Keratinocyte (primary cell): ENCODE measurements around the gene MS4A8. TPM values are rescaled to one million over a fixed set of nuclear protein-coding genes. Genes with fewer than 3 reads are reported as not detected.
"Not testable (repeated sequence)": the region's sequence is repeated elsewhere in the genome, so short reads cannot be mapped to it uniquely, and the experiment has no call there.

Experiments used
- DNase-seq: peaks from one replicate; pipeline ENCODE4 v3.0.0-alpha.2; 2011; ENCODE audit warnings: low read depth, missing footprints, low spot score
- FAIRE-seq: peaks from 2 replicates; lab custom pipeline; 2011; peaks lifted over from hg19 to GRCh38; lab: Jason Lieb, UNC
- H2AFZ ChIP-seq: 2 replicates; pipeline ENCODE4 v1.6.0; 2012; ENCODE audit warnings: low read length, control low read depth, inconsistent platforms; ENCODE audit not compliant: control insufficient read depth
- H3K27ac ChIP-seq: 2 replicates; pipeline ENCODE4 v1.5.1; 2011; ENCODE audit warnings: low read length; ENCODE audit not compliant: control insufficient read depth, insufficient read depth
- H3K27me3 ChIP-seq: 3 replicates; pipeline ENCODE4 v1.6.0; 2011; ENCODE audit warnings: low read length; ENCODE audit not compliant: control insufficient read depth, insufficient read depth; ENCODE audit errors: extremely low read depth
- H3K36me3 ChIP-seq, 2 experiments: 2 replicates in 1 of 2; 3 replicates in 1 of 2; pipeline ENCODE4 v1.5.1; 2011; ENCODE audit warnings: low read length in 2 of 2, mild to moderate bottlenecking in 1 of 2; ENCODE audit not compliant: control insufficient read depth in 2 of 2, insufficient read depth in 2 of 2; ENCODE audit errors: extremely low read depth in 1 of 2
- H3K4me1 ChIP-seq: 3 replicates; pipeline ENCODE4 v1.5.1; 2011; ENCODE audit warnings: low read length; ENCODE audit not compliant: control insufficient read depth, insufficient read depth; ENCODE audit errors: extremely low read depth
- H3K4me2 ChIP-seq: 3 replicates; pipeline ENCODE4 v1.6.0; 2011; ENCODE audit warnings: low read depth, low read length; ENCODE audit not compliant: control insufficient read depth, insufficient read depth; ENCODE audit errors: extremely low read depth
- H3K4me3 ChIP-seq, 3 experiments: fragments of 200-600 bp in 1 of 3; sonication (generic) in 1 of 3; 2 replicates in 2 of 3; 3 replicates in 1 of 3; pipeline ENCODE4 v1.5.1; 2011 to 2016; ENCODE audit warnings: low read length in 3 of 3, mild to moderate bottlenecking in 3 of 3, control low read depth in 2 of 3, inconsistent platforms in 1 of 3, low read depth in 1 of 3, mixed read lengths in 1 of 3, mixed run types in 1 of 3, moderate library complexity in 1 of 3; ENCODE audit not compliant: control insufficient read depth in 2 of 3, insufficient read depth in 2 of 3; ENCODE audit errors: extremely low read depth in 1 of 3
- H3K79me2 ChIP-seq: 2 replicates; pipeline ENCODE4 v1.6.0; 2012; ENCODE audit warnings: low read length; ENCODE audit not compliant: control insufficient read depth, insufficient read depth
- H3K9ac ChIP-seq: 3 replicates; pipeline ENCODE4 v1.6.0; 2011; ENCODE audit warnings: low read length; ENCODE audit not compliant: control insufficient read depth, insufficient read depth; ENCODE audit errors: extremely low read depth
- H3K9me1 ChIP-seq: 3 replicates; pipeline ENCODE4 v1.6.0; 2011; ENCODE audit warnings: low read length; ENCODE audit not compliant: control insufficient read depth, insufficient read depth; ENCODE audit errors: extremely low read depth
- H3K9me3 ChIP-seq: 2 replicates; pipeline ENCODE4 v1.5.1; 2012; ENCODE audit warnings: low read depth, low read length; ENCODE audit not compliant: control insufficient read depth
- H4K20me1 ChIP-seq: 3 replicates; pipeline ENCODE4 v1.6.0; 2011; ENCODE audit warnings: low read length; ENCODE audit not compliant: control insufficient read depth, insufficient read depth; ENCODE audit errors: extremely low read depth
- EZH2 ChIP-seq: IDR thresholded peaks from one replicate; pipeline ENCODE4 v1.6.1; 2012; ENCODE audit warnings: inconsistent platforms, mild to moderate bottlenecking, low read length, moderate library complexity
- dilution Hi-C: fragments of 300-500 bp; cut with MboI; formaldehyde crosslinking; loops from one replicate; pipeline ENCODE4 v1.7.0; 2020; ENCODE audit warnings: low sequenced_read_pairs; ENCODE audit not compliant: extremely low pct_ligation_motif_present
- polyA plus RNA-seq, 5 experiments: library from polyadenylated mRNA; depleted of rRNA in 3 of 5; stranded (reverse) in 3 of 5; stranded (forward) in 1 of 5; unstranded in 1 of 5; fragments of >200 nt; gene quantifications; 1 replicate in 1 of 5; 2 replicates in 3 of 5; 3 replicates in 1 of 5; pipeline versions ENCODE4 v1.2.1 to v1.2.3, GENCODE V29; 2011 to 2012; ENCODE audit warnings: missing spikeins in 2 of 5, low read depth in 1 of 5, low replicate concordance in 1 of 5
- TF ChIP-seq, protein P1 (sequence below), 3 experiments: IDR thresholded peaks in 1 of 3; conservative IDR thresholded peaks in 1 of 3; optimal IDR thresholded peaks in 1 of 3; 2 replicates in 2 of 3; 3 replicates in 1 of 3; pipeline versions ENCODE3 to v1.5.1; 2011; ENCODE audit warnings: low read length in 3 of 3, mild to moderate bottlenecking in 3 of 3, moderate library complexity in 2 of 3, control low read depth in 1 of 3, inconsistent platforms in 1 of 3; ENCODE audit not compliant: insufficient read depth in 2 of 3; ENCODE audit errors: extremely low read depth in 1 of 3

MS4A8 gene
- polyA plus RNA-seq, 1 donor (not counting 4 experiments of a cell fraction or from before 2014, with no cell fraction given): not detected

DNA sequence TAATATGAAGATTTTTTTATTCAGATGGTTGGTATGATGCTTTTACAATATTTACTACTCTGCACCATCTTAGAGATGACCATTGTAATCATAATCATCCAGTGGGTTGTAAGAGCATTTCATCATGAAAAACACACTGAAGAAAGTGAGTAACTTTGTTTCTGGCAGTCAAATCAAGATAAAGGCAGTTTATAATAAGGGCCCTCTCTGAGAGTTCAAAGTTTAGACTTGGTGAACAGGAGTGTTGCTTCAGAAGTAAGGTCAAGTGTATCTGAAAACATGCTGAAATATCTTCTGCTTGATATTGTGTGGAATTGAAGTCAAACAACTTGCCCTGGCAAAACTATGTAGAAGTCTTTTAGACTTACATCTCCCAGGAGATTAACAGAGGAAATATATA lies 19.5 kb upstream of the MS4A8 start:
- no peak for DNase-seq
- TF ChIP-seq, protein P1, sequence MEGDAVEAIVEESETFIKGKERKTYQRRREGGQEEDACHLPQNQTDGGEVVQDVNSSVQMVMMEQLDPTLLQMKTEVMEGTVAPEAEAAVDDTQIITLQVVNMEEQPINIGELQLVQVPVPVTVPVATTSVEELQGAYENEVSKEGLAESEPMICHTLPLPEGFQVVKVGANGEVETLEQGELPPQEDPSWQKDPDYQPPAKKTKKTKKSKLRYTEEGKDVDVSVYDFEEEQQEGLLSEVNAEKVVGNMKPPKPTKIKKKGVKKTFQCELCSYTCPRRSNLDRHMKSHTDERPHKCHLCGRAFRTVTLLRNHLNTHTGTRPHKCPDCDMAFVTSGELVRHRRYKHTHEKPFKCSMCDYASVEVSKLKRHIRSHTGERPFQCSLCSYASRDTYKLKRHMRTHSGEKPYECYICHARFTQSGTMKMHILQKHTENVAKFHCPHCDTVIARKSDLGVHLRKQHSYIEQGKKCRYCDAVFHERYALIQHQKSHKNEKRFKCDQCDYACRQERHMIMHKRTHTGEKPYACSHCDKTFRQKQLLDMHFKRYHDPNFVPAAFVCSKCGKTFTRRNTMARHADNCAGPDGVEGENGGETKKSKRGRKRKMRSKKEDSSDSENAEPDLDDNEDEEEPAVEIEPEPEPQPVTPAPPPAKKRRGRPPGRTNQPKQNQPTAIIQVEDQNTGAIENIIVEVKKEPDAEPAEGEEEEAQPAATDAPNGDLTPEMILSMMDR (optimal IDR thresholded peaks at IDR 0.05 in 1 of 3, IDR thresholded peaks at IDR 0.05 in 1 of 3, conservative IDR thresholded peaks at IDR 0.05 in 1 of 3; ENCODE audit: extremely low read depth in 1 of 3, insufficient read depth in 2 of 3, low read length in 3 of 3): no peak
- TF ChIP-seq EZH2: no peak
- H3K79me2 ChIP-seq: no peaks in the 10 kb centered on the region
- dilution Hi-C loops: no loop called here
- no peaks in the 10 kb centered on the region for H3K9me3 ChIP-seq
- no peaks in the 10 kb centered on the region for H3K4me1 ChIP-seq
- no peak overlapping the region for H3K9ac ChIP-seq
- H3K9me1 ChIP-seq: no peaks in the 10 kb centered on the region
- no peak overlapping the region for H3K4me2 ChIP-seq
- no peak overlapping the region for H3K27ac ChIP-seq
- no peaks in the 10 kb centered on the region for H3K36me3 ChIP-seq
- H4K20me1 ChIP-seq: no peaks in the 10 kb centered on the region
- no peak overlapping the region for H3K4me3 ChIP-seq
- FAIRE-seq: no peak
- no peak overlapping the region for H2AFZ ChIP-seq
- H3K27me3 ChIP-seq: no peaks in the 10 kb centered on the region

DNA sequence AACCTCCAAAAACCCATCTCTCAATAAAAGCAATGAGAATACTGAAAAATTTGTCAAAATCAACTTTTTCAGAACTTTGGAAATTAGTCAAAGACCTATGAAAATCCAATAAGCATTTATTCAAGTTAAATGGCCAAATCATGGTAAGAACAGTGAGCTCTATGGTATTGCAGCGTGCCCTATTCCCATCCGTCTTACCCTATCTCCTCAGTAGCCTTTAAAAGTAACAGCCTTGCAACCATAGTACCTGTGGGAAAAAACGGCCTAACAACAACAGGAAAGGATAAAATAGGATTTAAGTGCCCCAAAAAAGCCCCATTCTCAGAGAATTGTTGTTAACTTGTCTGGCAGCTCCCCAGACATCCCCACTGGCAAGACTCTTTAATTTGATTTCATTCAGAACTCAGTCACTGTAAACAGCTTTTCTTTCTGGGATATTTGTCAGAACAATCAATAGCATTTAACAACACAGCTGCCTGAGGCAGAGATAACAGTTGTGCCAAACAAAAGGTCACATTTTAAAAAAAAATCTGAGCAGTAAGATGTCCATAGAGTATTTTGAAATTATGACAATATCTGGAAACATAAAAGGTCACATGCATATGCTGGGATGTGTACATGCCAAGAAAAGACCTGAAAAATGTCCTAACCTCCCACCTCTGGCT lies 18.8 kb upstream of the MS4A8 start:
- H3K4me1 ChIP-seq: no peaks in the 10 kb centered on the region
- no peak for TF ChIP-seq EZH2
- TF ChIP-seq, protein P1 (optimal IDR thresholded peaks at IDR 0.05 in 1 of 3, IDR thresholded peaks at IDR 0.05 in 1 of 3, conservative IDR thresholded peaks at IDR 0.05 in 1 of 3; ENCODE audit: extremely low read depth in 1 of 3, insufficient read depth in 2 of 3, low read length in 3 of 3): no peak

DNA sequence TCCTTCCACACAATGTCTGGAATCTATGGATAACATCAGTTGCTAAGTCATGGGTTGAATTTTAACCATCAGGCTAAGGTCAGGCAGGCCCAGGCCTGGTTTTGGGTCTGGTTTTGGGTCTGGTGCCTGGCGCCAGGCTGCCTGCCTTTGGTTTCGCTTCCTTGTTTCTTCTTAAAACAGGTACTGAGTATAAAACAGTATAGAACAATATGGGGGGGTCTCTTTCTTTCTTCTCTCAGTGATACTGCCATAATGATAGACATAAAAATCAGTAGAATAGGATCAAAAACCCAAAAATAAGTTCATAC lies 14.9 kb upstream of the MS4A8 start:
- H3K36me3 ChIP-seq, FAIRE-seq, H3K4me1 ChIP-seq, H3K9me3 ChIP-seq, H3K9ac ChIP-seq, H3K4me2 ChIP-seq, H3K79me2 ChIP-seq, H4K20me1 ChIP-seq, H3K27me3 ChIP-seq, H3K27ac ChIP-seq, DNase-seq, H2AFZ ChIP-seq, H3K9me1 ChIP-seq, dilution Hi-C loops, H3K4me3 ChIP-seq: not testable (repeated sequence)

More for the DNA sequence above, 18.8 kb upstream of the MS4A8 start:
- Histone ChIP-seq H3K79me2 (no peaks in the 10 kb centered on the region), H2AFZ (no peak overlapping the region), H3K4me2 (no peak overlapping the region), H4K20me1 (no peaks in the 10 kb centered on the region), H3K9ac (no peak overlapping the region), H3K27ac (no peak overlapping the region), H3K9me3 (no peaks in the 10 kb centered on the region), H3K36me3 (no peaks in the 10 kb centered on the region), H3K4me3 (no peak overlapping the region), H3K27me3 (no peaks in the 10 kb centered on the region), H3K9me1 (no peaks in the 10 kb centered on the region)
- no peak for FAIRE-seq
- dilution Hi-C loops: no loop called here
- no peak for DNase-seq
